NCI-H510A treated with DMSO at 0.1 percent for 48 hours (cell line): ENCODE measurements around the gene JCAD.

Experiments used
- DNase-seq: peaks from one replicate; lab custom pipeline; 2025; lab: John Stamatoyannopoulos, UW

The JCAD gene

GRCh38 chr10:30043476-30044270, 15.7 kb downstream of the JCAD start:
- no peak for DNase-seq

GRCh38 chr10:30042820-30043219, 16.6 kb downstream of the JCAD start:
- no peak for DNase-seq

GRCh38 chr10:30041196-30042105, 17.9 kb downstream of the JCAD start:
- no peak for DNase-seq

GRCh38 chr10:30040597-30040996, 18.8 kb downstream of the JCAD start:
- DNase-seq: no peak

- no peak for DNase-seq
These were observed 19.4 kb downstream of the JCAD start for GRCh38 chr10:30039988-30040387.

- DNase-seq: no peak
These were observed 19.8 kb downstream of the JCAD start for GRCh38 chr10:30039567-30039966.

- DNase-seq: no peak
These were observed 20.4 kb downstream of the JCAD start for GRCh38 chr10:30038781-30039536.

- no peak for DNase-seq
These were observed 21.6 kb downstream of the JCAD start for GRCh38 chr10:30037620-30038336.

- no peak for DNase-seq
These were observed 22.6 kb downstream of the JCAD start for GRCh38 chr10:30036811-30037210.

- no peak for DNase-seq
These were observed 23.0 kb downstream of the JCAD start for GRCh38 chr10:30036341-30036740.

GRCh38 chr10:30034433-30035137, 24.8 kb downstream of the JCAD start:
- DNase-seq: no peak

GRCh38 chr10:30032125-30032524, 27.3 kb downstream of the JCAD start:
- no peak for DNase-seq

GRCh38 chr10:30029872-30030256, 29.5 kb downstream of the JCAD start:
- DNase-seq: no peak

GRCh38 chr10:30029164-30029871, 30.1 kb downstream of the JCAD start:
- DNase-seq: no peak

- no peak for DNase-seq
These were observed 30.7 kb downstream of the JCAD start for GRCh38 chr10:30028738-30029030.

- peak; percentile 9 for DNase-seq
These were observed 31.2 kb downstream of the JCAD start for GRCh38 chr10:30028006-30028737.

- DNase-seq: peak; percentile 18
These were observed 32.1 kb downstream of the JCAD start for GRCh38 chr10:30027057-30028005.

GRCh38 chr10:30026578-30026977, 32.8 kb downstream of the JCAD start:
- no peak for DNase-seq

- DNase-seq: no peak
These were observed 33.3 kb downstream of the JCAD start for GRCh38 chr10:30026080-30026479.
